Retinal pigment epithelial cell (primary cell): ENCODE measurements around the gene ESPL1.

Experiments used
- DNase-seq: peaks from one replicate; pipeline ENCODE4 v3.0.0-alpha.2; 2010; ENCODE audit warnings: low read depth
- H3K4me3 ChIP-seq: 2 replicates; pipeline ENCODE4 v1.5.1; 2011; ENCODE audit warnings: mild to moderate bottlenecking, low read length, control low read depth, moderate library complexity
- CTCF ChIP-seq: conservative IDR thresholded peaks from 2 replicates; pipeline ENCODE4 v1.5.1; 2011; ENCODE audit warnings: low read depth, low read length, control low read depth, inconsistent platforms

Gene ESPL1

GRCh38 chr12:53239643-53240258 is 28.3 kb upstream of the ESPL1 start:
- no peak overlapping the region for H3K4me3 ChIP-seq

GRCh38 chr12:53241623-53242412 is 26.3 kb upstream of the ESPL1 start:
- no peak overlapping the region for H3K4me3 ChIP-seq
- TF ChIP-seq CTCF: no peak
- no peak for DNase-seq

More at GRCh38 chr12:53239643-53240258, 28.3 kb upstream of the ESPL1 start:
- no peak for TF ChIP-seq CTCF
- no peak for DNase-seq

- DNase-seq: no peak
- no peak overlapping the region for H3K4me3 ChIP-seq
- no peak for TF ChIP-seq CTCF
Observed at GRCh38 chr12:53244337-53244736, 23.8 kb upstream of the ESPL1 start.

DNA sequence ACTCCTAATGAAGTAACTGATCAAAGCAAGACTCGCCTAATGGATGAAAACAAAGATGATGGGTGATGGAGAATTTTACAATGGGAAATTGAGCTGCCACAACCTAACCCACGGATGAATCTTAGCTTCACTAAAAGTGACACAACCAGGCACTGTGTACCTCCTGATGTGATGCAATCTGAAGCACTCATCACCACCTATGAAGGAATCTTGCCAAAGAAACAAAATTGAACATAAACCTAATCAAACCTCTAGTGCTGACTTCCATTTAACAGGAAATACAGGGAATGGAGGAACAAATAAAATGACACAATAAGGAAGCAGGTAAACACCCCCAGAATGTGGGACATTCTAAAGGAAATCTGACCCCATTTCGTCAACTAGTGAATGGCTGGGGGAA is 22.8 kb upstream of the ESPL1 start:
- no peak for DNase-seq
- no peak for TF ChIP-seq CTCF
- H3K4me3 ChIP-seq: no peak overlapping the region

- peak overlapping the region; percentile 83 for H3K4me3 ChIP-seq
- no peak for DNase-seq
- TF ChIP-seq CTCF: peak; percentile 57
Observed at GRCh38 chr12:53251477-53252348, 16.4 kb upstream of the ESPL1 start.

DNA sequence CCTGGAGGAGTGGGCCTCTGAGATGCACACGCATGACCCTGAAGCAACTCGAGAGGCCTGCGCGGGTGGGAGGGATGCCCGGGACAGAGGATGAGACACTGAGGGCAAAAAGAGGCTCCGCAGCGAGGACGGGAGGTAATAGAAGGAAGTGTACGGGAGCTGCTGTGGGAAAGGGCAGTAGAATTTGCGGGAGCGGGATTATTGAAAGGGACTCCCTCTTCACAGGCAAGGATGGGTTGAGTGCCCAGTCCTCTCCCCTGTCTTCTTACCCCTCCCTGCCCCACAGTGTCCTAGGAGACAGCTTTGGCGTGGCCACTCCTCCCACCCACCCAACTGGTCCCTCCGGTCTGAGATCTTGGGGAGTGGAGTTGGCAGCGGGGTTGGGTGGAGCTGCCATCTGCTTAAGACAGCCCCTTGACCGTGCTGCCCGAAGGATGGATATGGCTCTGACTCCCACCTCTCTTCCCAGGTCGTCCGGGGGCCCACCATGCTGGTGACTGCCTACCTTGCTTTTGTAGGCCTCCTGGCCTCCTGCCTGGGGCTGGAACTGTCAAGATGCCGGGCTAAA is 15.7 kb upstream of the ESPL1 start:
- TF ChIP-seq CTCF: no peak
- H3K4me3 ChIP-seq: peak overlapping the region; percentile 83
- DNase-seq: no peak
